Ascending aorta (tissue), 2 donors: ENCODE results near the gene RGS5. TPM values are rescaled to one million over a fixed set of nuclear protein-coding genes. Genes with fewer than 3 reads are reported as not detected.
"Not testable (repeated sequence)": the region's sequence is repeated elsewhere in the genome, so short reads cannot be mapped to it uniquely, and the experiment has no call there.

ENCODE experiments used
- DNase-seq, 2 donors: peaks; one replicate each; pipeline ENCODE4 v3.0.0-alpha.2; 2019; ENCODE audit warnings: low spot score in 2 of 2
- H3K27ac ChIP-seq, 2 donors: fragments of 200-600 bp; sonication (generic); one replicate each; pipeline ENCODE4 v1.5.1; 2016 to 2017; ENCODE audit warnings: mild to moderate bottlenecking in 1 of 2
- H3K27me3 ChIP-seq: fragments of 200-600 bp; sonication (generic); one replicate; pipeline ENCODE4 v1.5.1; 2017
- H3K36me3 ChIP-seq, 2 donors: fragments of 200-600 bp; sonication (generic); one replicate each; pipeline ENCODE4 v1.5.1; 2016
- H3K4me1 ChIP-seq, 2 donors: fragments of 200-600 bp; sonication (generic); one replicate each; pipeline ENCODE4 v1.5.1; 2016 to 2017; ENCODE audit warnings: mild to moderate bottlenecking in 1 of 2
- H3K4me3 ChIP-seq, 2 donors: fragments of 200-600 bp; sonication (generic); one replicate each; pipeline ENCODE4 v1.5.1; 2016 to 2017; ENCODE audit warnings: mild to moderate bottlenecking in 1 of 2
- H3K9me3 ChIP-seq, 2 donors: fragments of 200-600 bp; sonication (generic); one replicate each; pipeline ENCODE4 v1.5.1; 2016
- CTCF ChIP-seq, 3 experiments: fragments of 200-600 bp in 2 of 3; fragments of 450-650 bp in 1 of 3; sonication (generic) in 2 of 3; IDR thresholded peaks; one replicate each; pipeline ENCODE4 v1.5.1; 2016 to 2019; ENCODE audit warnings: antibody characterized with exemption in 3 of 3, mild to moderate bottlenecking in 1 of 3, moderate library complexity in 1 of 3
- intact Hi-C: fragments of 100-400 bp; cut with DNase I; formaldehyde crosslinking; loops from one replicate; pipeline ENCODE4 v1.15.1; 2023
- total RNA-seq: library from RNA; depleted of rRNA; stranded (reverse); fragments of >200 nt; gene quantifications from one replicate; pipeline ENCODE4 v1.1.0, GENCODE V29; 2016

The RGS5 gene
- 732 TPM for total RNA-seq

DNA sequence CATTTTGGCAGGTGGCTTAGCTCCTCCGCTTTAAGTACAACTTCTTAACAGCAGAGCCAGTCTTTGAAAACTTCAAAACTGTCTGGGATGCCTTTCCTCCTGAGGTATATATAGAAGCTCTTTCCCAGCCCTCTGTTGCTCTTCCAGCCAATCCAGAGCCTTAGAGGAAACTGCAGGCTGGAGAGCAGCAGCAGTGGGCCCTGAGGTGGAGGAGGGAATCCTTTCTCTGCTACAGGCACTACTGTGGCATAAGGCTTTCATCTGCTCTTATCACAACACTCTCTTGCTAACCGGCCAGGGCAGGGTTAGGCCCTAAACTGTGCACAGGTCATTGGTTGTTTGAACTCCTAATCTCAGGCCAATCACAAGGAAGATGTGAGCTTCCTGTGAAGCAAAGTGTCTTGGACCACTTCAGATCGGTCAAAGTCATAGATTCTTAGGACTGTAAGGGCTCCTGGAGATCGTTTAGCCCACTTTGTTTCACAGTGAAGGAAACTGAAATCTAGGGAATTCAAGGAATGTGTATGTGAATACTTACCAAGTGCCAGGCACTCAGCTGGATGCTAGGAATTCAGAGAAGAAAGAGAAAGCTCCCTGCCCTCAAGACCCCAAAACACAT is at the start of gene RGS5:
Gene RGS5 (minus strand): TSS at position 84 of the 619 bp plus-strand sequence. CDS start 81 bp downstream, at position 3.
- Histone ChIP-seq H3K27me3 (no peaks in the 10 kb centered on the region), H3K36me3 (no peaks in the 10 kb centered on the region), H3K4me1 (peaks cover 0 to 6% of the 10 kb centered on the region in 2 donors), H3K27ac (peak within 1 kb of the TSS; percentile 75 to 83), H3K4me3 (peak within 1 kb of the TSS; percentile 51 to 77), H3K9me3 (no peaks in the 10 kb centered on the region)
- peak in 1 of 2 donors; percentile 79 for DNase-seq
- no peak for TF ChIP-seq CTCF (IDR thresholded peaks at IDR 0.05)
- intact Hi-C loops: loop anchor here (2.0 to 5.0 kb wide), 3 partner anchors 28 to 109 kb away; no protein-coding TSS in a partner anchor

DNA sequence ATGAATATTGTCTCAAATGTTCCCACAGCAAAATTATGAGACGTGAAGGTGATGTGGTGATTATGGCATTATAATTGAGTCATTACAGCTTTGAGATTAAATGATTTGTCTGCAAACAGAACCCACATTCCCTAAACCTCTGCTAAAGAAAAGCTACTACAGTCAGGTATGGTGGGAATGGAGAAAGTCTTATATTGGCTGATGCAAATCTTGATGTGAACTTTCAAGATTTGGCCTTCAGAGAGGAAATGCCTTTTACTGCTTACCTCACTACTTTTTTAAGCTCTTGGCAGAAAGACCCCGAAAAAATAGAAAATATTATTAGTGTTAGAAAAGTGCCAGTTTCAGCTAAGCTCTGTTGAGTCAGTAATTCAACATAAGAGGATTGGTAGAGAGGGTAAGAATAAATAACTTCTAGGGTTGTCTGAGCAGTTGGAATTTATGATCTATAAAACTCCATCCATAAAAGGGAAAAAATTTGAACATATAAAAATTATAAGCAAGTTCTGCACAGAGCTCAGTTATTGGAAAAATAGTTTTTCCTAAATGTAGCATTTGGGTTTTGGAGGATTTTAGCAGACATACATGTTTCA is 47.8 kb upstream of the RGS5 start:
- Histone ChIP-seq H3K27me3 (no peaks in the 10 kb centered on the region), H3K4me3 (no peak overlapping the region), H3K36me3 (no peaks in the 10 kb centered on the region), H3K9me3 (no peaks in the 10 kb centered on the region), H3K27ac (peak overlapping the region; percentile 88 to 90), H3K4me1 (peaks cover 0 to 22% of the 10 kb centered on the region in 2 donors)
- intact Hi-C loops: loop anchor here (2.0 kb wide), 1 partner anchor 20 kb away; no protein-coding TSS in a partner anchor
- DNase-seq: no peak
- no peak for TF ChIP-seq CTCF (IDR thresholded peaks at IDR 0.05)

DNA sequence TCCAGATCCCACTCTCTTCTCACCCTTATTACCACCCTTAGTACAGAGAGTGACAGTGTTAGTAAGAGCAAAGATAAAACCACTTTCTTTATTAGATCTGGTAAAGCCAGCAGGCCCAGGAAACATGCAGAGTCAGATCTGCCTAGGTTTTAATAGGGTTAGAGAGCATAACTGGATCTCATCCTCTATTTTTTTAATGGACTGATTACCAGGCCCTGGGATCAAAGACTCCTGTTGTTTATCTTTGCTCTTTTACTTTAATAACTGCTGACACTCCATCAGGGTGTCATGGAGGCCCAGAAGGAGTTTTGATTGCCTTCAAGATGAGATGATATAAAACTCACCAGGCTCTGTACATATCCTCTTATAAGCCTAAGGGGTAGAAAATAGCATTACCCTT is 45.3 kb upstream of the RGS5 start:
- H3K4me1 ChIP-seq: peaks cover 0 to 27% of the 10 kb centered on the region in 2 donors
- no peak for TF ChIP-seq CTCF (IDR thresholded peaks at IDR 0.05)
- intact Hi-C loops: no loop called here
- H3K9me3 ChIP-seq: no peaks in the 10 kb centered on the region
- DNase-seq: no peak
- no peaks in the 10 kb centered on the region for H3K27me3 ChIP-seq
- H3K27ac ChIP-seq: peak overlapping the region; percentile 88 to 90
- H3K36me3 ChIP-seq: no peaks in the 10 kb centered on the region
- no peak overlapping the region for H3K4me3 ChIP-seq

DNA sequence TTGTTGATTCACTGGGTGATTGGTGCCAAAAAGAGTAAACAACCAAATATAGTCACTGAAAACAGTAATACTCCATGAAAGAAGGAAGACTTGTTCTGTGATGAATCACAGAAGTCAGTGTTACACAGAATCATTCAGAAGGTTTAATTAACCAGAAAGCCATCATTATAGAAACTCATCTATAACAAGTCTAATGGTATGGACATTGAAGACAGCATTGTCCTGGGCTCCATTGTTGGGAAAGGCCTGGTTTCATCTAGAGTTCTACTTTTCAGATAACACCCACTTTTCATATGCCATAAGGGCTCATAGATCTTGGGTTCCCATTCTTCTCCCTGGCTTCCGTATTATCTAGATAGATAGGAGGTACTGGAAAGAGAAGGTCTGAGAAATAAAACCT is 41.9 kb upstream of the RGS5 start:
- DNase-seq, H3K36me3 ChIP-seq, intact Hi-C loops: not testable (repeated sequence)

GRCh38 chr1:163241746-163242145 is 39.0 kb upstream of the RGS5 start:
- Histone ChIP-seq H3K27ac (no peak overlapping the region), H3K4me1 (peaks cover 0 to 8% of the 10 kb centered on the region in 2 donors), H3K27me3 (no peaks in the 10 kb centered on the region), H3K4me3 (no peak overlapping the region), H3K36me3 (no peaks in the 10 kb centered on the region), H3K9me3 (no peaks in the 10 kb centered on the region)
- no peak for DNase-seq
- intact Hi-C loops: no loop called here
- no peak for TF ChIP-seq CTCF (IDR thresholded peaks at IDR 0.05)

More for the DNA sequence above, 41.9 kb upstream of the RGS5 start:
- H3K27me3 ChIP-seq, H3K4me3 ChIP-seq, H3K9me3 ChIP-seq: not testable (repeated sequence)
- Histone ChIP-seq H3K27ac (peak overlapping the region; percentile 42 to 53), H3K4me1 (peaks cover 0 to 11% of the 10 kb centered on the region in 2 donors)

GRCh38 chr1:163240705-163241104 is 38.0 kb upstream of the RGS5 start:
- DNase-seq: no peak

GRCh38 chr1:163233643-163234042 is 30.9 kb upstream of the RGS5 start:
- not testable (repeated sequence) for H3K9me3 ChIP-seq, H3K27me3 ChIP-seq, DNase-seq, H3K36me3 ChIP-seq, H3K4me3 ChIP-seq
- Histone ChIP-seq H3K4me1 (peaks cover 6 to 25% of the 10 kb centered on the region in 2 donors), H3K27ac (peak overlapping the region; percentile 83 to 84)
- intact Hi-C loops: loop anchor here (5.0 kb wide), 1 partner anchor 56 kb away; no protein-coding TSS in a partner anchor

More at GRCh38 chr1:163240705-163241104, 38.0 kb upstream of the RGS5 start:
- intact Hi-C loops: no loop called here
- Histone ChIP-seq H3K9me3 (no peaks in the 10 kb centered on the region), H3K4me1 (peaks cover 0 to 8% of the 10 kb centered on the region in 2 donors), H3K27me3 (no peaks in the 10 kb centered on the region), H3K27ac (no peak overlapping the region), H3K36me3 (no peaks in the 10 kb centered on the region), H3K4me3 (no peak overlapping the region)
- no peak for TF ChIP-seq CTCF (IDR thresholded peaks at IDR 0.05)
